ENCODE results near the gene SLC16A1.

SLC16A1 gene

DNA sequence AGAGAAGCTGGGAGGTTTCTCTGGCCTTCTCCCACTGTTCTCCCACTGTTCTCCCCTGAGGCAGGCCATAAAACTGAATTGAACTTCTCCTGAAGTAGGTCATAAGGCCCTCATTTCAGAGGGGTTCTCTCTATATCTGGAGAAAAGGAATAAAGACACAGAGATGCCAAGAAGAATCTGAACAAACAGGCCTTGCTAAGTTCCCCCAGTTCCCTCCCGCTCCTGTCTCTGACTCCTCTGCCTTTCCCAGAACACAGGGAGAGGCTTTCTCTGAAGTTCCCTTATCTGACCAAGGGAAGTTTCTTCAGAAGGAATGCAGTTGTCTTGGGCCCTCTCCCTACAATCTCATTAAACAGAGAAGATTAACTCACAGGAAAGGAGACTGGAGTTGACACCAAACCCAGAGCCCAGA is 83.4 kb downstream of the SLC16A1 start:
- no peaks in the 10 kb centered on the region for H4K20me1 ChIP-seq (ENCODE audit: insufficient read depth, low read length, poor library complexity, severe bottlenecking)
- TF ChIP-seq, protein P1, sequence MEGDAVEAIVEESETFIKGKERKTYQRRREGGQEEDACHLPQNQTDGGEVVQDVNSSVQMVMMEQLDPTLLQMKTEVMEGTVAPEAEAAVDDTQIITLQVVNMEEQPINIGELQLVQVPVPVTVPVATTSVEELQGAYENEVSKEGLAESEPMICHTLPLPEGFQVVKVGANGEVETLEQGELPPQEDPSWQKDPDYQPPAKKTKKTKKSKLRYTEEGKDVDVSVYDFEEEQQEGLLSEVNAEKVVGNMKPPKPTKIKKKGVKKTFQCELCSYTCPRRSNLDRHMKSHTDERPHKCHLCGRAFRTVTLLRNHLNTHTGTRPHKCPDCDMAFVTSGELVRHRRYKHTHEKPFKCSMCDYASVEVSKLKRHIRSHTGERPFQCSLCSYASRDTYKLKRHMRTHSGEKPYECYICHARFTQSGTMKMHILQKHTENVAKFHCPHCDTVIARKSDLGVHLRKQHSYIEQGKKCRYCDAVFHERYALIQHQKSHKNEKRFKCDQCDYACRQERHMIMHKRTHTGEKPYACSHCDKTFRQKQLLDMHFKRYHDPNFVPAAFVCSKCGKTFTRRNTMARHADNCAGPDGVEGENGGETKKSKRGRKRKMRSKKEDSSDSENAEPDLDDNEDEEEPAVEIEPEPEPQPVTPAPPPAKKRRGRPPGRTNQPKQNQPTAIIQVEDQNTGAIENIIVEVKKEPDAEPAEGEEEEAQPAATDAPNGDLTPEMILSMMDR (conservative IDR thresholded peaks at IDR 0.05; ENCODE audit: low read length), result no peak
- no peak for TF ChIP-seq EZH2phosphoT487 (IDR thresholded peaks at IDR 0.05; ENCODE audit: borderline replicate concordance)
- no peak overlapping the region for H2AFZ ChIP-seq (ENCODE audit: low read length)
- no peak overlapping the region for H3K4me3 ChIP-seq (ENCODE audit: low read length, poor library complexity, severe bottlenecking)
- H3K9me3 ChIP-seq (ENCODE audit: insufficient read depth, low read depth, low read length), result no peaks in the 10 kb centered on the region
- H3K79me2 ChIP-seq (ENCODE audit: insufficient read depth, low read length), result no peaks in the 10 kb centered on the region
- no peak overlapping the region for H3K9ac ChIP-seq (ENCODE audit: low read depth, low read length, poor library complexity, severe bottlenecking)
- no peaks in the 10 kb centered on the region for H3K36me3 ChIP-seq (ENCODE audit: insufficient read depth, low read length)
- no peaks in the 10 kb centered on the region for H3K27me3 ChIP-seq (ENCODE audit: insufficient read depth, low read length, poor library complexity, severe bottlenecking)
- H3K4me1 ChIP-seq (ENCODE audit: insufficient read depth, low read length, poor library complexity, severe bottlenecking), result no peaks in the 10 kb centered on the region
- H3F3A ChIP-seq (ENCODE audit: low read depth), result no peaks in the 10 kb centered on the region
- no peak overlapping the region for H3K4me2 ChIP-seq (ENCODE audit: low read depth, low read length, poor library complexity, severe bottlenecking)
- no peaks in the 10 kb centered on the region for H3K9me2 ChIP-seq (replicated peaks; ENCODE audit: low read depth, low read length)

DNA sequence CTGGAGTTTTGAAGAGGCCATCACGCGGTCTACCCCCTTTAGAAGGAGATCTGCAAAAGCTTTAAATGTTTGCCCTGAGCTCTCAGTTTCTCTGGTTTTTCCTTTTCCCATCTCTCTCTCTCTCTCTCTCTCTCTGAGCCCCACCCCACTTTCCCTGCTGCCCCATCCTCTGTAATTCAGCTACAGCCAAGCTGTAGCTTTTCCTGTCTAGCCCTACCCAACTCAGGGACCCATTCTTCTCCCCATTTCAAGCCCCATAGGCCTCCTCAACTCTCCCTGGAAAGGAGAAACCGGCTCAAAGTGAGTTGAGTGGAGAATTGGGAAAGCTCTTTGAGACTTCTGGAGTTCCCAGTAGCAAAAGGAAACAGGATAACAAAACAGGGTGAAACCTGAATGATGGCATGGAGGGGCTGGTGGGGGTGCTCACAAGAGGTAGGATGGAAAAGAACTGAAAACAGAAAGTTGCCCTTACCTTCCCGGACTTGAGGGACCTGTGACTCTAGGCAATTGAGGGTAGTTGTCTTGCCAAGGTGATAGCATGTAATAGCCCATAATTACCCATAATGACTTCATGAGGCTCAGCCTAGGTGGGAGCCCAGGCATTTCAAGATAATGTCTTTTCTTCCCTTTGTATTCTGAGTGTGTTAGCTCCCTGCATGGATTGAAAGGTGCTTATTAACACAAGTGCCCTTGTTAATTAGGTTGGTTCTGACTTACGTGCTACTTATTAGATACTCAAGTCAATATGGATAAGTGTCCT is 84.9 kb downstream of the SLC16A1 start:
- Histone ChIP-seq H3K27me3 (ENCODE audit: insufficient read depth, low read length, poor library complexity, severe bottlenecking) (no peaks in the 10 kb centered on the region), H3K9ac (ENCODE audit: low read depth, low read length, poor library complexity, severe bottlenecking) (no peak overlapping the region)

DNA sequence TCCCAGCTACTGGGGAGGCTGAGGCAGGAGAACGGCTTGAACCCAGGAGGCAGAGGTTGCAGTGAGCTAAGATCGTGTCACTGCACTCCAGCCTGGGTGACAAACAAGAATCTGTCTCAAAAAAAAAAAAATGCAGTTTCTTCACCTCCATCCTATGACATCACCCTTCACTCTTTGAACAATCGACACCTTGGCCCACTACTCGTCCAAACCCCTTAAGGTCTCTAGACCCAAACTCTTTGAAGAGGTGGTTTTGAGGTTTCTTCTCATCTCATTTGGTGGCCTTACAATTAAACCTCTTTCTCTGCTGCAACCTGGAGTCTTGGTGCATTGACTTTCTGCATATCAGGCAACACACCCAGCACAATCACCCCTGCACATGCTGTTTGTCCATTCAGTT is 86.1 kb downstream of the SLC16A1 start:
- Histone ChIP-seq H3K9me3 (ENCODE audit: insufficient read depth, low read depth, low read length) (no peaks in the 10 kb centered on the region), H3K4me1 (ENCODE audit: insufficient read depth, low read length, poor library complexity, severe bottlenecking) (no peaks in the 10 kb centered on the region), H3K27me3 (ENCODE audit: insufficient read depth, low read length, poor library complexity, severe bottlenecking) (no peaks in the 10 kb centered on the region), H4K20me1 (ENCODE audit: insufficient read depth, low read length, poor library complexity, severe bottlenecking) (no peaks in the 10 kb centered on the region), H3K4me3 (ENCODE audit: low read length, poor library complexity, severe bottlenecking) (no peak overlapping the region), H3F3A (ENCODE audit: low read depth) (no peaks in the 10 kb centered on the region), H3K9ac (ENCODE audit: low read depth, low read length, poor library complexity, severe bottlenecking) (no peak overlapping the region), H3K79me2 (ENCODE audit: insufficient read depth, low read length) (no peaks in the 10 kb centered on the region), H3K36me3 (ENCODE audit: insufficient read depth, low read length) (no peaks in the 10 kb centered on the region), H3K4me2 (ENCODE audit: low read depth, low read length, poor library complexity, severe bottlenecking) (no peak overlapping the region), H3K9me2 (replicated peaks; ENCODE audit: low read depth, low read length) (no peaks in the 10 kb centered on the region), H2AFZ (ENCODE audit: low read length) (no peak overlapping the region)
- TF ChIP-seq, protein P1 (conservative IDR thresholded peaks at IDR 0.05; ENCODE audit: low read length), result no peak

More for the DNA sequence above, 84.9 kb downstream of the SLC16A1 start:
- Histone ChIP-seq H3K4me1 (ENCODE audit: insufficient read depth, low read length, poor library complexity, severe bottlenecking) (no peaks in the 10 kb centered on the region), H2AFZ (ENCODE audit: low read length) (no peak overlapping the region), H3K9me3 (ENCODE audit: insufficient read depth, low read depth, low read length) (no peaks in the 10 kb centered on the region), H3K79me2 (ENCODE audit: insufficient read depth, low read length) (no peaks in the 10 kb centered on the region), H3K4me2 (ENCODE audit: low read depth, low read length, poor library complexity, severe bottlenecking) (no peak overlapping the region), H3K9me2 (replicated peaks; ENCODE audit: low read depth, low read length) (no peaks in the 10 kb centered on the region), H3K36me3 (ENCODE audit: insufficient read depth, low read length) (no peaks in the 10 kb centered on the region), H3K4me3 (ENCODE audit: low read length, poor library complexity, severe bottlenecking) (no peak overlapping the region), H3F3A (ENCODE audit: low read depth) (no peaks in the 10 kb centered on the region), H4K20me1 (ENCODE audit: insufficient read depth, low read length, poor library complexity, severe bottlenecking) (no peaks in the 10 kb centered on the region)
- TF ChIP-seq, protein P1 (conservative IDR thresholded peaks at IDR 0.05; ENCODE audit: low read length), result no peak
- TF ChIP-seq EZH2phosphoT487 (IDR thresholded peaks at IDR 0.05; ENCODE audit: borderline replicate concordance), result no peak
